Fibroblast of the aortic adventitia (primary cell): ENCODE data around the gene RAB3GAP2. TPM values are rescaled to one million over a fixed set of nuclear protein-coding genes. Genes with fewer than 3 reads are reported as not detected.
"Not testable (repeated sequence)": the region's sequence is repeated elsewhere in the genome, so short reads cannot be mapped to it uniquely, and the experiment has no call there.

ENCODE experiments used
- DNase-seq: peaks from one replicate; pipeline ENCODE4 v3.0.0-alpha.2; 2010; ENCODE audit warnings: low read depth
- H3K4me3 ChIP-seq: 2 replicates; pipeline ENCODE4 v1.5.1; 2011; ENCODE audit warnings: low read depth, mild to moderate bottlenecking, control low read depth, low read length, moderate library complexity
- CTCF ChIP-seq: IDR thresholded peaks from 2 replicates; pipeline ENCODE4 v1.5.1; 2011; ENCODE audit warnings: mild to moderate bottlenecking, low read length, control low read depth, inconsistent platforms; ENCODE audit not compliant: insufficient read depth
- total RNA-seq: library from RNA; depleted of rRNA; stranded (reverse); fragments of >200 nt; gene quantifications from 2 replicates; pipeline ENCODE4 v1.2.3, GENCODE V29; 2012; ENCODE audit warnings: low replicate concordance

The RAB3GAP2 gene
- total RNA-seq, 1 donor, result 39.7 TPM

GRCh38 chr1:220315070-220315839 lies 43.0 kb upstream of the RAB3GAP2 start:
- no peak for TF ChIP-seq CTCF
- no peak overlapping the region for H3K4me3 ChIP-seq

GRCh38 chr1:220313576-220313975 lies 41.3 kb upstream of the RAB3GAP2 start:
- H3K4me3 ChIP-seq, result no peak overlapping the region
- no peak for TF ChIP-seq CTCF
- DNase-seq, result no peak

More at GRCh38 chr1:220315070-220315839, 43.0 kb upstream of the RAB3GAP2 start:
- DNase-seq, result no peak

GRCh38 chr1:220310147-220310546 lies 37.9 kb upstream of the RAB3GAP2 start:
- H3K4me3 ChIP-seq, DNase-seq: not testable (repeated sequence)

- no peak overlapping the region for H3K4me3 ChIP-seq
- TF ChIP-seq CTCF, result no peak
- DNase-seq, result no peak
Measured at GRCh38 chr1:220307607-220308006, 35.4 kb upstream of the RAB3GAP2 start.

GRCh38 chr1:220306339-220306738 lies 34.1 kb upstream of the RAB3GAP2 start:
- no peak overlapping the region for H3K4me3 ChIP-seq
- no peak for TF ChIP-seq CTCF
- DNase-seq, result no peak

GRCh38 chr1:220303871-220304270 lies 31.6 kb upstream of the RAB3GAP2 start:
- no peak overlapping the region for H3K4me3 ChIP-seq
- DNase-seq, result no peak
- no peak for TF ChIP-seq CTCF

- no peak for DNase-seq
- no peak overlapping the region for H3K4me3 ChIP-seq
- TF ChIP-seq CTCF, result no peak
Measured at GRCh38 chr1:220301630-220302029, 29.4 kb upstream of the RAB3GAP2 start.
